H1 (cell line): ENCODE results near the gene OR10T2. TPM values are rescaled to one million over a fixed set of nuclear protein-coding genes. Genes with fewer than 3 reads are reported as not detected.

Experiments
- CTCF ChIA-PET: fragments of 300-600 bp; sonication (Branson Sonifier 250); formaldehyde crosslinking; loops from one replicate; lab custom pipeline; 2021; ENCODE audit not compliant: partially characterized antibody; lab: Charles Lee
- POLR2A ChIA-PET: fragments of 300-600 bp; sonication (Branson Sonifier 250); formaldehyde crosslinking; loops from one replicate; lab custom pipeline; 2021; ENCODE audit warnings: inconsistent platforms; ENCODE audit not compliant: partially characterized antibody; lab: Charles Lee
- DNase-seq, 2 experiments: peaks; one replicate each; pipeline versions ENCODE4 v3.0.0 to v3.0.0-alpha.2; 2010 to 2022; ENCODE audit warnings: low spot score in 2 of 2, low read depth in 1 of 2, mixed read lengths in 1 of 2
- FAIRE-seq: peaks from 2 replicates; lab custom pipeline; 2011; peaks lifted over from hg19 to GRCh38; lab: Jason Lieb, UNC
- H2AFZ ChIP-seq: 2 replicates; pipeline ENCODE4 v1.8.1; 2012; ENCODE audit warnings: low read length, inconsistent platforms
- H2AK5ac ChIP-seq: 2 replicates; pipeline ENCODE4 v1.6.1; 2013; ENCODE audit warnings: low read depth, low read length
- H2BK120ac ChIP-seq: replicated peaks from 2 replicates; pipeline ENCODE3; 2013; ENCODE audit warnings: low read depth, low read length, inconsistent platforms
- H2BK12ac ChIP-seq: 2 replicates; pipeline ENCODE4 v1.6.1; 2013; ENCODE audit warnings: low read depth, low read length
- H2BK15ac ChIP-seq: 2 replicates; pipeline ENCODE4 v1.6.1; 2013; ENCODE audit warnings: low read length
- H2BK20ac ChIP-seq: 2 replicates; pipeline ENCODE4 v1.6.1; 2013; ENCODE audit warnings: low read length
- H2BK5ac ChIP-seq: 2 replicates; pipeline ENCODE4 v1.6.1; 2013; ENCODE audit warnings: low read depth, low read length
- H3K14ac ChIP-seq: 2 replicates; pipeline ENCODE4 v1.6.1; 2013; ENCODE audit warnings: inconsistent platforms; ENCODE audit not compliant: insufficient read length
- H3K18ac ChIP-seq: 2 replicates; pipeline ENCODE4 v1.6.1; 2013; ENCODE audit warnings: low read length; ENCODE audit errors: extremely low read depth
- H3K23ac ChIP-seq: 2 replicates; pipeline ENCODE4 v1.6.1; 2013; ENCODE audit warnings: inconsistent platforms; ENCODE audit not compliant: insufficient read length
- H3K23me2 ChIP-seq: 2 replicates; pipeline ENCODE4 v1.6.1; 2013; ENCODE audit warnings: low read depth, low read length
- H3K27ac ChIP-seq: 2 replicates; pipeline ENCODE4 v1.6.1; 2011; ENCODE audit warnings: low read depth, low read length, inconsistent platforms
- H3K27me3 ChIP-seq, 4 experiments: replicated peaks in 1 of 4; 1 replicate in 1 of 4; 2 replicates in 3 of 4; pipeline versions ENCODE4 v1.6.1 to v1.8.1; 2011 to 2013; ENCODE audit warnings: low read length in 3 of 4, mild to moderate bottlenecking in 3 of 4, inconsistent platforms in 2 of 4, mixed read lengths in 2 of 4, moderate library complexity in 1 of 4; ENCODE audit not compliant: control insufficient read depth in 3 of 4, insufficient read depth in 3 of 4; ENCODE audit errors: extremely low read depth in 1 of 4
- H3K36me3 ChIP-seq, 4 experiments: 2 replicates each; pipeline versions ENCODE4 v1.6.1 to v1.8.1; 2011 to 2013; ENCODE audit warnings: mild to moderate bottlenecking in 4 of 4, low read length in 3 of 4, moderate library complexity in 2 of 4, control low read depth in 1 of 4, inconsistent platforms in 1 of 4; ENCODE audit not compliant: insufficient read depth in 4 of 4, control insufficient read depth in 2 of 4
- H3K4ac ChIP-seq: replicated peaks from 2 replicates; pipeline ENCODE3; 2013; ENCODE audit warnings: low read length, low read depth, mixed read lengths, inconsistent platforms; ENCODE audit not compliant: insufficient read length
- H3K4me1 ChIP-seq, 4 experiments: replicated peaks in 1 of 4; 1 replicate in 1 of 4; 2 replicates in 3 of 4; pipeline versions ENCODE4 v1.6.1 to v1.8.1; 2011 to 2013; ENCODE audit warnings: low read length in 3 of 4, inconsistent platforms in 2 of 4, mixed read lengths in 1 of 4; ENCODE audit not compliant: insufficient read depth in 4 of 4, control insufficient read depth in 3 of 4
- H3K4me2 ChIP-seq, 2 experiments: 2 replicates each; pipeline versions ENCODE4 v1.6.1 to v1.8.1; 2011 to 2013; ENCODE audit warnings: low read depth in 2 of 2, low read length in 2 of 2, control low read depth in 1 of 2, inconsistent platforms in 1 of 2, mild to moderate bottlenecking in 1 of 2; ENCODE audit not compliant: insufficient read depth in 1 of 2
- H3K4me3 ChIP-seq, 4 experiments: fragments of 200-600, 300-600 bp in 1 of 4; sonication (generic), shearing (Covaris generic), sonication (Bioruptor Twin) in 1 of 4; 2 replicates each; pipeline versions ENCODE4 v1.5.1 to v1.8.1; 2011 to 2016; ENCODE audit warnings: low read length in 4 of 4, low read depth in 3 of 4, control low read depth in 2 of 4, inconsistent platforms in 2 of 4, mild to moderate bottlenecking in 2 of 4, mixed read lengths in 1 of 4, moderate library complexity in 1 of 4; ENCODE audit not compliant: insufficient read depth in 2 of 4; ENCODE audit errors: extremely low read depth in 1 of 4
- H3K56ac ChIP-seq: replicated peaks from 2 replicates; pipeline ENCODE3; 2013; ENCODE audit warnings: low read depth, mild to moderate bottlenecking, mixed read lengths, low read length, inconsistent platforms; ENCODE audit not compliant: insufficient read length
- H3K79me1 ChIP-seq: 2 replicates; pipeline ENCODE4 v1.6.1; 2013; ENCODE audit warnings: low read depth, low read length, control low read depth
- H3K79me2 ChIP-seq, 2 experiments: 2 replicates each; pipeline versions ENCODE4 v1.6.1 to v1.8.1; 2012 to 2013; ENCODE audit warnings: low read length in 2 of 2, mild to moderate bottlenecking in 2 of 2, inconsistent platforms in 1 of 2; ENCODE audit not compliant: insufficient read depth in 2 of 2, control insufficient read depth in 1 of 2
- H3K9ac ChIP-seq, 4 experiments: replicated peaks in 1 of 4; 1 replicate in 1 of 4; 2 replicates in 3 of 4; pipeline versions ENCODE4 v1.6.1 to v1.8.1; 2011 to 2013; ENCODE audit warnings: low read depth in 3 of 4, low read length in 3 of 4, control low read depth in 2 of 4, mild to moderate bottlenecking in 2 of 4, moderate library complexity in 2 of 4, inconsistent platforms in 1 of 4; ENCODE audit errors: extremely low read depth in 1 of 4
- H3K9me3 ChIP-seq, 2 experiments: 2 replicates each; pipeline versions ENCODE4 v1.6.1 to v1.8.1; 2012 to 2013; ENCODE audit warnings: mild to moderate bottlenecking in 2 of 2, moderate library complexity in 2 of 2, control low read depth in 1 of 2, inconsistent platforms in 1 of 2, low read depth in 1 of 2, low read length in 1 of 2, mixed read lengths in 1 of 2; ENCODE audit not compliant: insufficient read depth in 2 of 2
- H4K20me1 ChIP-seq, 2 experiments: replicated peaks in 1 of 2; 2 replicates each; pipeline versions ENCODE3 to v1.8.1; 2011 to 2013; ENCODE audit warnings: inconsistent platforms in 2 of 2, low read length in 2 of 2, mild to moderate bottlenecking in 1 of 2; ENCODE audit not compliant: insufficient read depth in 2 of 2, control insufficient read depth in 1 of 2
- H4K5ac ChIP-seq: 2 replicates; pipeline ENCODE4 v1.6.1; 2013; ENCODE audit warnings: low read length, low read depth, mixed read lengths, inconsistent platforms; ENCODE audit not compliant: insufficient read length
- H4K8ac ChIP-seq: 2 replicates; pipeline ENCODE4 v1.8.0; 2013; ENCODE audit warnings: mild to moderate bottlenecking, moderate library complexity, low read length, inconsistent platforms; ENCODE audit not compliant: insufficient read depth; ENCODE audit errors: extremely low read depth
- H4K91ac ChIP-seq: replicated peaks from 2 replicates; pipeline ENCODE3; 2013; ENCODE audit warnings: low read length, mixed read lengths, inconsistent platforms; ENCODE audit not compliant: insufficient read length
- HDAC2 ChIP-seq, 2 experiments: fragments of 300-600 bp in 1 of 2; sonication (generic) in 1 of 2; IDR thresholded peaks; 2 replicates each; pipeline ENCODE4 v1.6.1; 2011 to 2012; ENCODE audit warnings: low read depth in 2 of 2, low read length in 2 of 2, mild to moderate bottlenecking in 2 of 2, moderate library complexity in 2 of 2, borderline replicate concordance in 1 of 2, inconsistent platforms in 1 of 2
- NRF1 ChIP-seq: IDR thresholded peaks from 2 replicates; pipeline ENCODE4 v1.6.1; 2011; ENCODE audit warnings: mild to moderate bottlenecking, low read depth, low read length, improper control_type of control experiment
- POU5F1 ChIP-seq: IDR thresholded peaks from 2 replicates; pipeline ENCODE4 v1.6.1; 2011; ENCODE audit warnings: low read depth, mild to moderate bottlenecking, low read length, moderate library complexity
- TEAD4 ChIP-seq: IDR thresholded peaks from 2 replicates; pipeline ENCODE4 v1.6.1; 2012; ENCODE audit warnings: low read depth, low read length, inconsistent platforms, mixed read lengths
- polyA plus RNA-seq, 7 experiments: library from polyadenylated mRNA; depleted of rRNA in 3 of 7; stranded (reverse) in 5 of 7; unstranded in 2 of 7; fragments of >200 nt in 5 of 7; fragments of 200-250 nt in 2 of 7; gene quantifications; 1 replicate in 5 of 7; 2 replicates in 1 of 7; 4 replicates in 1 of 7; pipeline versions ENCODE4 v1.2.1 to v1.2.3, GENCODE V29; 2011 to 2013; ENCODE audit warnings: missing spikeins in 2 of 7, mixed read lengths in 2 of 7
- total RNA-seq: library from RNA; stranded (reverse); fragmentation: NEBNext Ultra II Directional; extraction: Animal tissue kit (Norgen Biotek cat#: 25700); gene quantifications from 2 replicates; pipeline ENCODE4 v1.2.1, GENCODE V29; 2021

OR10T2 gene
- total and polyA plus RNA-seq, 2 of the 8 experiments (the other 6 are each of a cell fraction or from before 2014, with no cell fraction given) = not detected

DNA sequence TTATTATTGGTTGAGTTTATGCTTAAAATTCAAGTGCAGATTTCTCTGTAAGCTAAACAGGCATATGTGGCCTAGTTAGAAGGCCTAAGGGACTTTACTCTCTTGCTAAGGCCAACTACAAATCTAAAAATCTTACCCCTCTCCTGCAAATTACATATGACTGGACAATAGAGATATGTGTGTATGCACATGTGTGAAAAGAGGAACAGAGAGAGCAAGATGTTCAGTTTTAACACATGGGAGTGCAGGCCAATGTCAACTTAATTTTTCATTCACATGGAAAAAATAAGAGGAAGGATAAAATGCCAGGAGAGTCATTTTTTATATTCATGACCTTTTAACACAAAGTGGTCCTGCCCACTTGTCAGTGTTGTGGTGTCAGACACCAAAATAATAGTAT, 18.3 kb upstream of the OR10T2 start:
- no peaks in the 10 kb centered on the region for H3K27me3 ChIP-seq
- TF ChIP-seq NRF1 (no peak), HDAC2 (IDR thresholded peaks at IDR 0.05; ENCODE audit: borderline replicate concordance in 1 of 2, low read depth in 2 of 2, low read length in 2 of 2) (no peak), POU5F1 (no peak), TEAD4 (no peak)
- no peak overlapping the region for H3K9ac ChIP-seq
- H3K79me2 ChIP-seq = no peaks in the 10 kb centered on the region
- no peak overlapping the region for H3K27ac ChIP-seq
- H4K8ac ChIP-seq = no peak overlapping the region
- no peak overlapping the region for H2AK5ac ChIP-seq
- POLR2A ChIA-PET = no interaction called here
- H2AFZ ChIP-seq = no peak overlapping the region
- peaks cover 0 to 2% (median 0%) of the 10 kb centered on the region in 4 experiments; a peak in 2 of 7 replicates for H3K4me1 ChIP-seq
- no peak overlapping the region for H3K4me2 ChIP-seq
- H3K79me1 ChIP-seq = no peaks in the 10 kb centered on the region
- no peak overlapping the region for H2BK15ac ChIP-seq
- H3K23me2 ChIP-seq = no peaks in the 10 kb centered on the region
- DNase-seq (no peak), FAIRE-seq (no peak)
- H3K4me3 ChIP-seq = no peak overlapping the region
- no peak overlapping the region for H2BK20ac ChIP-seq
- no peak overlapping the region for H2BK12ac ChIP-seq
- H3K18ac ChIP-seq = no peak overlapping the region
- no peak overlapping the region for H2BK120ac ChIP-seq
- no peak overlapping the region for H2BK5ac ChIP-seq
- H3K4ac ChIP-seq = no peak overlapping the region
- CTCF ChIA-PET = no interaction called here
- no peaks in the 10 kb centered on the region for H4K20me1 ChIP-seq
- no peaks in the 10 kb centered on the region for H3K9me3 ChIP-seq
- H4K91ac ChIP-seq = no peak overlapping the region
- H4K5ac ChIP-seq = no peak overlapping the region
- H3K56ac ChIP-seq = no peak overlapping the region
- no peaks in the 10 kb centered on the region for H3K36me3 ChIP-seq
- no peak overlapping the region for H3K14ac ChIP-seq
- no peak overlapping the region for H3K23ac ChIP-seq
